Measurements from ENCODE around the gene AGBL4.

DNA sequence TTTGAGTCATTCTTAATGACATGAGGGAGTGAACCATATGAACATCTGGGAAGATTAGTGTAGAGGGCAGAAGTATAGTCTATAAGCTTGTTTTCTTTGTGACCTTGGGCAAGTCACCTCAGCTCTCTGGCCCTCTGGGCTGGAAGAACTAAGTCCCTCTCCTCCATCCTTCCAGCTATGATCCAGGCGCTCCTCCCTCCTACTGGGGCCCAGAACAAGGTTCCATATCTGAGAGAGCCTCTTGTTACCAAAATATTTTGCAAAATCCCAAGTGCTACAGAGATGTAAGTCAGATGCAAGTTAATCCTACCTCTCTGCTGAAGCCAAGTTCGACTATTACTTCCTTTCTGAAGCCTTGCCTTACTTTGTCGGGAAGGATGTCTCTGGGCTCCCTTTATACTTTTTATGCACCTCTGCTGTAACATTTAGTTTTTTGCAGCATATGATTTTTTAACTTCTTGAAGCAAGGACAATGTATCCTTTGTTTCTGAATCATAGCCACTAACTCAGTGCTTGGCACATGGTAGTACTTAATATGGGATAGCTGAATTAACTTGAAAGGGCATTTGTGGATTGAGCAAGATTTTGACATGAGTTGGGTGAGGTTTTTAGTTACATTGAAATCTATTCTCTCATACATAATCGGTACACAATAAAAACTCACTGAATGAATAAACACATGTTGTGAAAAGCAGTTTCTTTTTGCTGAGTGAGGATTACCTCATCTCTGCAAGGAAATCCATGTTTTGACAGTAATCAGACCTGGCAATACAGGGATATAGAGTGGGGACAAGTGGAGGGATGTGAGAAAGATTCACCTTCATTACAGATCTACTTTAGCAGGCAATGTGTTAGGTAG lies 1192.4 kb downstream of the AGBL4 start:
- TF ChIP-seq, protein P1, sequence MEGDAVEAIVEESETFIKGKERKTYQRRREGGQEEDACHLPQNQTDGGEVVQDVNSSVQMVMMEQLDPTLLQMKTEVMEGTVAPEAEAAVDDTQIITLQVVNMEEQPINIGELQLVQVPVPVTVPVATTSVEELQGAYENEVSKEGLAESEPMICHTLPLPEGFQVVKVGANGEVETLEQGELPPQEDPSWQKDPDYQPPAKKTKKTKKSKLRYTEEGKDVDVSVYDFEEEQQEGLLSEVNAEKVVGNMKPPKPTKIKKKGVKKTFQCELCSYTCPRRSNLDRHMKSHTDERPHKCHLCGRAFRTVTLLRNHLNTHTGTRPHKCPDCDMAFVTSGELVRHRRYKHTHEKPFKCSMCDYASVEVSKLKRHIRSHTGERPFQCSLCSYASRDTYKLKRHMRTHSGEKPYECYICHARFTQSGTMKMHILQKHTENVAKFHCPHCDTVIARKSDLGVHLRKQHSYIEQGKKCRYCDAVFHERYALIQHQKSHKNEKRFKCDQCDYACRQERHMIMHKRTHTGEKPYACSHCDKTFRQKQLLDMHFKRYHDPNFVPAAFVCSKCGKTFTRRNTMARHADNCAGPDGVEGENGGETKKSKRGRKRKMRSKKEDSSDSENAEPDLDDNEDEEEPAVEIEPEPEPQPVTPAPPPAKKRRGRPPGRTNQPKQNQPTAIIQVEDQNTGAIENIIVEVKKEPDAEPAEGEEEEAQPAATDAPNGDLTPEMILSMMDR (IDR thresholded peaks at IDR 0.05), result no peak
- TF ChIP-seq POLR2AphosphoS5 (IDR thresholded peaks at IDR 0.05), result no peak
- TF ChIP-seq POLR2A (IDR thresholded peaks at IDR 0.05), result no peak

All from breast epithelium (tissue), 3 donors.